ENCODE data around the gene KLHDC4. TPM values are rescaled to one million over a fixed set of nuclear protein-coding genes. Genes with fewer than 3 reads are reported as not detected.
A peak's percentile ranks its signal among the peaks of the same experiment; 100 is the strongest.

The KLHDC4 gene
- total RNA-seq, 2 experiments from 2014 or later, result 91.7 to 101 TPM

DNA sequence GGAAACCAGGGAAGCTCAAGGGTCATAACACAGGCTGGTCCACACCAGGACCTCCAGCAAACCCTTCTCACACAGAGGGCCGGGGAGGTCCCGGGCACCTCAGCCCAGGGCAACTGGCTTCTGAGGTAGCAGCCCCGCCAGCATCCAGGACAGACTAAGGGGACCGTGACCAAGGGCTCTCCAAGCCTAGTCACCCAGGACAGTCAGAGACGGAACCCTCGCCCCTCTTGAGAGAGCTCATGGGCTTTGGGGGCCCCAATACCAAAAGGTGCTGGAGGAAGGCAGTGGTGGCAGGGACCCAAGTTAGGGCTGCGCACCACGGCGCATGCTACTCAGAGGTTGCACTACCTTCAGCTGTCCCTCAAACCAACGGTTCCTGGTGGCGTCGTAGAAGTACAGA, 54.9 kb downstream of the KLHDC4 start:
- H3K4me3 Mint-ChIP-seq, result no peak overlapping the region
- POLR2A ChIA-PET, result interaction anchor here (1.2 to 1.5 kb wide), 2 partner anchors 10 to 55 kb away, joined by 3 read pairs; partner anchors contain the start of gene KLHDC4
- DNase-seq (no peak), ATAC-seq (no peak)
- H3K4me1 Mint-ChIP-seq (ENCODE audit: low read depth), result peaks cover 21% of the 10 kb centered on the region
- CTCF ChIA-PET, result interaction anchor here (1.3 kb wide), 1 partner anchor 75 kb away, joined by 3 read pairs; no protein-coding TSS in a partner anchor
- H3K9me3 Mint-ChIP-seq (ENCODE audit: insufficient read depth), result no peaks in the 10 kb centered on the region
- peaks cover 44% of the 10 kb centered on the region for H3K36me3 Mint-ChIP-seq (ENCODE audit: low read depth)
- no peaks in the 10 kb centered on the region for H3K27me3 Mint-ChIP-seq (ENCODE audit: low read depth)
- no peak overlapping the region for H3K27ac Mint-ChIP-seq

- Mint-ChIP-seq H3K27me3 (ENCODE audit: low read depth) (no peaks in the 10 kb centered on the region), H3K4me1 (ENCODE audit: low read depth) (peaks cover 22% of the 10 kb centered on the region), H3K27ac (no peak overlapping the region), H3K9me3 (ENCODE audit: insufficient read depth) (no peaks in the 10 kb centered on the region), H3K4me3 (no peak overlapping the region), H3K36me3 (ENCODE audit: low read depth) (peaks cover 39% of the 10 kb centered on the region)
- ATAC-seq, result no peak
- ChIA-PET POLR2A (interaction anchor here (1.2 kb wide), 1 partner anchor 8 kb away, joined by 3 read pairs; no protein-coding TSS in a partner anchor), CTCF (no interaction called here)
- DNase-seq, result no peak
Measured at GRCh38 chr16:87709677-87710076, 56.1 kb downstream of the KLHDC4 start.

DNA sequence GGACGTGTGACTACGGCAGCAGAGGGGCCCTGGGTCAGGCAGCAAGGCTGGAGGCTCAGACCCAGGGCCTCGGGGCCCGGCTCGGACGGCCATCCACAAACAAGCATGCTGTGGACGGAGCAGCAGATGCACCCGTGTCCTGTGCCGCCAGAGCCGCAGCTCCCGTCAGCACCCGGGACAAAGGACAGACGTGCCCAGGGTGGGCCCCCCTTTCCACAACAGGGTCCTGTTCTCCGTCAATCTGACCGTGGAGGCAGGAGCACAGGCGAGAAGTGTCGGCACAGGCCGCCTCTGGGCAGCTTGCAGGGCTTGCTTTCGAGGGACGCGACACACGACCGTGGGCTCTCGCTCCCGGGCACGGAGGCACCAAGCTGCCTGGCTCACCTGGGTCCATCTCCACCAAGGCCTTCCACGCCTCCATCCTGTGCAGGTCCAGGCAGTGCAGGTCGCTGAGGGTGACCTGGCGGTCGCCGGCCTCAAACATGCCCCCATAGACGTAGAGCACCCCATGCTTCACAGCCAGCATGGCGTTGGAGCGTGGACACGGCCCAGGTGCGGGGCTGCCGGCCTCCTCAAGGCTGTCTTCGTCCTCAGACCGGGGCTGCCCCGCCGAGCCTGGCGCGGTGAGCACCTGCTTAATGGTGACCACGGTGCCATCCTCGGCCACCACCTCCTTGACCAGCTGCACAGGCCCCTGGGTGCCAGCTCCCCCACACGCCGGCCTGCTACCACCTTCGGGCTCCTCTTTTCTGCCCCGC, 56.7 kb downstream of the KLHDC4 start:
- H3K27ac Mint-ChIP-seq, result no peak overlapping the region
- ChIA-PET POLR2A (no interaction called here), CTCF (no interaction called here)
- H3K4me3 Mint-ChIP-seq, result no peak overlapping the region
- H3K9me3 Mint-ChIP-seq (ENCODE audit: insufficient read depth), result no peaks in the 10 kb centered on the region
- no peak for ATAC-seq
- peaks cover 19% of the 10 kb centered on the region for H3K4me1 Mint-ChIP-seq (ENCODE audit: low read depth)
- H3K27me3 Mint-ChIP-seq (ENCODE audit: low read depth), result no peaks in the 10 kb centered on the region
- peaks cover 37% of the 10 kb centered on the region for H3K36me3 Mint-ChIP-seq (ENCODE audit: low read depth)
- no peak for DNase-seq

GRCh38 chr16:87707714-87708580, 57.8 kb downstream of the KLHDC4 start:
- no peak for ATAC-seq
- ChIA-PET CTCF (no interaction called here), POLR2A (no interaction called here)
- Mint-ChIP-seq H3K4me3 (no peak overlapping the region), H3K27ac (no peak overlapping the region), H3K9me3 (ENCODE audit: insufficient read depth) (no peaks in the 10 kb centered on the region), H3K27me3 (ENCODE audit: low read depth) (no peaks in the 10 kb centered on the region), H3K36me3 (ENCODE audit: low read depth) (peaks cover 37% of the 10 kb centered on the region), H3K4me1 (ENCODE audit: low read depth) (peaks cover 19% of the 10 kb centered on the region)
- DNase-seq, result no peak

- Mint-ChIP-seq H3K27me3 (ENCODE audit: low read depth) (no peaks in the 10 kb centered on the region), H3K4me3 (no peak overlapping the region), H3K27ac (no peak overlapping the region), H3K4me1 (ENCODE audit: low read depth) (peaks cover 24% of the 10 kb centered on the region), H3K9me3 (ENCODE audit: insufficient read depth) (no peaks in the 10 kb centered on the region), H3K36me3 (ENCODE audit: low read depth) (peaks cover 39% of the 10 kb centered on the region)
- ChIA-PET POLR2A (no interaction called here), CTCF (no interaction called here)
- DNase-seq (no peak), ATAC-seq (no peak)
Measured at GRCh38 chr16:87707097-87707496, 58.7 kb downstream of the KLHDC4 start.

- H3K9me3 Mint-ChIP-seq (ENCODE audit: insufficient read depth), result no peaks in the 10 kb centered on the region
Measured at GRCh38 chr16:87706278-87707000, 59.3 kb downstream of the KLHDC4 start.

GRCh38 chr16:87705771-87706277, 60.0 kb downstream of the KLHDC4 start:
- H3K27me3 Mint-ChIP-seq (ENCODE audit: low read depth), result no peaks in the 10 kb centered on the region
- H3K27ac Mint-ChIP-seq, result no peak overlapping the region
- H3K9me3 Mint-ChIP-seq (ENCODE audit: insufficient read depth), result no peaks in the 10 kb centered on the region
- DNase-seq, result no peak
- peaks cover 41% of the 10 kb centered on the region for H3K36me3 Mint-ChIP-seq (ENCODE audit: low read depth)
- no peak overlapping the region for H3K4me3 Mint-ChIP-seq
- POLR2A ChIA-PET, result interaction anchor here (1.1 kb wide), 1 partner anchor 60 kb away, joined by 4 read pairs; the partner anchor contains the start of gene KLHDC4
- ATAC-seq, result no peak
- CTCF ChIA-PET, result no interaction called here
- H3K4me1 Mint-ChIP-seq (ENCODE audit: low read depth), result peaks cover 36% of the 10 kb centered on the region

More at GRCh38 chr16:87706278-87707000, 59.3 kb downstream of the KLHDC4 start:
- Mint-ChIP-seq H3K27ac (no peak overlapping the region), H3K4me3 (no peak overlapping the region), H3K4me1 (ENCODE audit: low read depth) (peaks cover 30% of the 10 kb centered on the region), H3K27me3 (ENCODE audit: low read depth) (no peaks in the 10 kb centered on the region), H3K36me3 (ENCODE audit: low read depth) (peaks cover 43% of the 10 kb centered on the region)
- CTCF ChIA-PET, result no interaction called here
- POLR2A ChIA-PET, result interaction anchor here (1.1 kb wide), 1 partner anchor 59 kb away, joined by 4 read pairs; the partner anchor contains the start of gene KLHDC4
- DNase-seq, result no peak
- no peak for ATAC-seq

GRCh38 chr16:87704754-87705353, 60.9 kb downstream of the KLHDC4 start:
- POLR2A ChIA-PET, result no interaction called here
- peaks cover 42% of the 10 kb centered on the region for H3K4me1 Mint-ChIP-seq (ENCODE audit: low read depth)
- H3K27ac Mint-ChIP-seq, result no peak overlapping the region
- no peak for ATAC-seq
- no peaks in the 10 kb centered on the region for H3K9me3 Mint-ChIP-seq (ENCODE audit: insufficient read depth)
- peaks cover 38% of the 10 kb centered on the region for H3K36me3 Mint-ChIP-seq (ENCODE audit: low read depth)
- no peaks in the 10 kb centered on the region for H3K27me3 Mint-ChIP-seq (ENCODE audit: low read depth)
- DNase-seq, result no peak
- no peak overlapping the region for H3K4me3 Mint-ChIP-seq
- CTCF ChIA-PET, result interaction anchor here (0.7 kb wide), 1 partner anchor 74 kb away, joined by 3 read pairs; no protein-coding TSS in a partner anchor

GRCh38 chr16:87703835-87704375, 61.9 kb downstream of the KLHDC4 start:
- ChIA-PET CTCF (no interaction called here), POLR2A (no interaction called here)
- Mint-ChIP-seq H3K9me3 (ENCODE audit: insufficient read depth) (no peaks in the 10 kb centered on the region), H3K27ac (peak overlapping the region; percentile 67), H3K36me3 (ENCODE audit: low read depth) (peaks cover 37% of the 10 kb centered on the region), H3K4me3 (no peak overlapping the region), H3K4me1 (ENCODE audit: low read depth) (peaks cover 47% of the 10 kb centered on the region), H3K27me3 (ENCODE audit: low read depth) (no peaks in the 10 kb centered on the region)
- ATAC-seq, result no peak
- no peak for DNase-seq

- ATAC-seq, result no peak
- H3K27ac Mint-ChIP-seq, result peak overlapping the region; percentile 67
- no peaks in the 10 kb centered on the region for H3K27me3 Mint-ChIP-seq (ENCODE audit: low read depth)
- peaks cover 37% of the 10 kb centered on the region for H3K36me3 Mint-ChIP-seq (ENCODE audit: low read depth)
- no peaks in the 10 kb centered on the region for H3K9me3 Mint-ChIP-seq (ENCODE audit: insufficient read depth)
- ChIA-PET POLR2A (no interaction called here), CTCF (interaction anchor here (1.8 to 2.3 kb wide), 2 partner anchors 66 to 67 kb away, joined by 7 to 11 read pairs; no protein-coding TSS in a partner anchor)
- no peak for DNase-seq
- H3K4me3 Mint-ChIP-seq, result peak overlapping the region; percentile 19
- peaks cover 51% of the 10 kb centered on the region for H3K4me1 Mint-ChIP-seq (ENCODE audit: low read depth)
Measured at GRCh38 chr16:87703071-87703470, 62.7 kb downstream of the KLHDC4 start.
